ENCODE measurements around the gene MAEA. TPM values are rescaled to one million over a fixed set of nuclear protein-coding genes. Genes with fewer than 3 reads are reported as not detected.
A peak's percentile ranks its signal among the peaks of the same experiment; 100 is the strongest.

Gene MAEA
- total RNA-seq, 1 donor from 2014 or later: 72.3 TPM

GRCh38 chr4:1362521-1362920 is 72.8 kb downstream of the MAEA start:
- TF ChIP-seq CTCF (conservative IDR thresholded peaks at IDR 0.05; ENCODE audit: low read depth, low read length): no peak

GRCh38 chr4:1363513-1363912 is 73.8 kb downstream of the MAEA start:
- no peak for TF ChIP-seq CTCF (conservative IDR thresholded peaks at IDR 0.05; ENCODE audit: low read depth, low read length)

More at GRCh38 chr4:1362521-1362920, 72.8 kb downstream of the MAEA start:
- DNase-seq (ENCODE audit: low read depth): no peak
- H3K4me3 ChIP-seq (ENCODE audit: low read depth, low read length): no peak overlapping the region

GRCh38 chr4:1364217-1364616 is 74.5 kb downstream of the MAEA start:
- DNase-seq (ENCODE audit: low read depth): no peak
- no peak for TF ChIP-seq CTCF (conservative IDR thresholded peaks at IDR 0.05; ENCODE audit: low read depth, low read length)
- H3K4me3 ChIP-seq (ENCODE audit: low read depth, low read length): no peak overlapping the region

More at GRCh38 chr4:1363513-1363912, 73.8 kb downstream of the MAEA start:
- DNase-seq (ENCODE audit: low read depth): no peak
- no peak overlapping the region for H3K4me3 ChIP-seq (ENCODE audit: low read depth, low read length)

GRCh38 chr4:1364748-1365147 is 75.1 kb downstream of the MAEA start:
- no peak for TF ChIP-seq CTCF (conservative IDR thresholded peaks at IDR 0.05; ENCODE audit: low read depth, low read length)
- no peak overlapping the region for H3K4me3 ChIP-seq (ENCODE audit: low read depth, low read length)
- DNase-seq (ENCODE audit: low read depth): no peak

GRCh38 chr4:1365271-1366178 is 75.8 kb downstream of the MAEA start:
- no peak for DNase-seq (ENCODE audit: low read depth)
- peak; percentile 21 for TF ChIP-seq CTCF (conservative IDR thresholded peaks at IDR 0.05; ENCODE audit: low read depth, low read length)
- no peak overlapping the region for H3K4me3 ChIP-seq (ENCODE audit: low read depth, low read length)

- DNase-seq (ENCODE audit: low read depth): no peak
- no peak for TF ChIP-seq CTCF (conservative IDR thresholded peaks at IDR 0.05; ENCODE audit: low read depth, low read length)
- H3K4me3 ChIP-seq (ENCODE audit: low read depth, low read length): no peak overlapping the region
Measured at GRCh38 chr4:1366371-1367229, 76.9 kb downstream of the MAEA start.
